Panc1 (cell line): ENCODE measurements around the gene DCUN1D3.

Source experiments
- CTCF ChIP-seq: fragments of 450-650 bp; IDR thresholded peaks from 2 replicates; pipeline ENCODE4 v1.5.1; 2017; ENCODE audit warnings: mild to moderate bottlenecking
- POLR2AphosphoS5 ChIP-seq: IDR thresholded peaks from 2 replicates; pipeline ENCODE4 v1.6.1; 2012; ENCODE audit warnings: mild to moderate bottlenecking, low read depth, low read length, moderate library complexity
- REST ChIP-seq, 2 experiments: IDR thresholded peaks; 2 replicates each; pipeline ENCODE4 v1.6.1; 2011 to 2012; ENCODE audit warnings: low read depth in 2 of 2, control low read depth in 1 of 2, low read length in 1 of 2, mild to moderate bottlenecking in 1 of 2, moderate library complexity in 1 of 2; ENCODE audit not compliant: insufficient read depth in 1 of 2
- SIN3A ChIP-seq: IDR thresholded peaks from 2 replicates; pipeline ENCODE4 v1.6.1; 2012; ENCODE audit warnings: low read depth, mild to moderate bottlenecking, low read length, moderate library complexity, borderline replicate concordance; ENCODE audit not compliant: insufficient read depth

GRCh38 chr16:20860361-20860760 lies 39.8 kb downstream of the DCUN1D3 start:
- TF ChIP-seq CTCF (no peak), POLR2AphosphoS5 (no peak), SIN3A (no peak), REST (IDR thresholded peaks at IDR 0.05; ENCODE audit: insufficient read depth in 1 of 2, low read depth in 2 of 2, low read length in 1 of 2) (no peak)
